Renal cortical epithelial cell (primary cell): ENCODE results near the gene VWC2L. TPM values are rescaled to one million over a fixed set of nuclear protein-coding genes. Genes with fewer than 3 reads are reported as not detected.
A peak's percentile ranks its signal among the peaks of the same experiment; 100 is the strongest.

Experiments
- DNase-seq: peaks from one replicate; pipeline ENCODE4 v3.0.0-alpha.2; 2011; ENCODE audit warnings: low read depth
- total RNA-seq: library from RNA; depleted of rRNA; stranded (reverse); fragments of >200 nt; gene quantifications from 2 replicates; pipeline ENCODE4 v1.2.3, GENCODE V29; 2014

VWC2L gene
- total RNA-seq, 1 donor from 2014 or later = 0.15 TPM

DNA sequence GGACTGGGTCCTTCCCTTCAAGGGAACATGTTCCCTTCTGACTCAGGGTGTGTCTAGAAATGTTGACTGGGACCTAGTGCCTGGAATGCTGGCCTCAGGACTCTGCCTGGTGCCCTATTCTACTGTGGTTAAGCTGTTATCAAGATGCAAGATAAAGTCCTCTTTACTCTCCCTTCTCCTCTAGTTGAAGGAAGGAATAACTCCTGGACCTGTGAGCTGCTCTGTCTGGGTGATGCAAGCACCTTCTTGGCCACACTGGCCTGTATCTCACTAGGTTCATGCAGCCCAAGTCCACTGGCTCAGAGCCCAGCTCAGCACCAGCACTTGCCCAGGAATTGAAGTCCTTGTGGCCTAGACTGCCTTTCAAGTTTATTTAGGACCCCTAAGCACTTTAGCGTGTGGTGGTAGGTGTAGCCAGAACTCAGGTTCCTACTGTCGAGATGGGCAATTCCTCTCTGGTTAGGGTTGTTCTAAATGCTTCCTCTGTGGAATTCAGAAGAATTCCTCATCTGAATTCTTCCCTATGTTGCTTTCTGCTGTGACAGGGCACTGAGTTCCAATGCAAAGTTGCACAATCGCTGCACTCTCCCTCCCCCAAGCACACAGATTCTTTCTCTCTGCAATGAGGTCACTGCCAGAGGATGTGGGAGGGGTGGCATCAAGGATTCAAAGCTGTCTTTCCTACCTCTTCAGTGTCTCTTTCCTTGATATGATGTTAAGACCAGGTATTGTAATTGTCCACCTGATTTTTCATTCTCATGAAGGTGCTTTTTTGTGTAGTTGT lies 54.7 kb downstream of the VWC2L start:
- peak; percentile 66 for DNase-seq

DNA sequence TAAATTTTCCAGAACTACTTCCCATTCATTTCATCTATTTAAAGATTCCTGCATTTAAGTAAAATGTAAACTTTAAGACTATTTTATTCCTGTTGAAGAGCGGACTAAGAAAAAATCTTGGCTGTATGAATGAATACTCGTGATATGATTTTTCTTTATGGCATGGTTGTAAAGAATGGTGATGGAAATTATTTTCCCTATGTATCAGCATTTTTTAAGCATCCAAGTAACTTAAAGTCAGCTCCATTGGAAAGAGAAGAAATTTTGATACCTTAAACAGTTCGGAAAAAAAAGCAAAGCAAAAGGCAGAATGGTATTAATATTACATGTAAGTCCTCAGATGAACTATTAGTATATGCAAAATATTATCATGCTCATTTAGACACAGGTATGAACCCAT lies 58.9 kb downstream of the VWC2L start:
- no peak for DNase-seq

- DNase-seq = no peak
Observed at GRCh38 chr2:214471382-214471781, 60.5 kb downstream of the VWC2L start.

- no peak for DNase-seq
Observed at GRCh38 chr2:214471990-214472389, 61.1 kb downstream of the VWC2L start.

DNA sequence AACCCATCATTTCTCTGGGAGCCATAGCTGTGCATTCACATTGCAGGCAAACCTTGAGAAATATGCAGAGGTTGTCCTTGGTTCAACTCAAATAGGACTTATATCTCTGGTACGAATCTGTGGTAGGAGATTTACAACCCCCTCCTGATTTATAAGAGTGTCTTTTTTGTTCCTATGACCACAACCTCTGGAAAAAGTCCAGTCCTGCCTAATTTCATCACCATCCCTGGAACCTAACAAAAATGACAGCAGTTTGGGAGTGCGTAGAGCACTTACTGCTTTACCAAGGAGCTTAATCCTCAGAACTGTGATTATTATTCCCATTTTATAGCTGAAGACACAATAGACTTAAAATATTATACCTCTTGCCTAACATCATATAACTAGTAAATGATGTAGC lies 66.5 kb downstream of the VWC2L start:
- DNase-seq = no peak

DNA sequence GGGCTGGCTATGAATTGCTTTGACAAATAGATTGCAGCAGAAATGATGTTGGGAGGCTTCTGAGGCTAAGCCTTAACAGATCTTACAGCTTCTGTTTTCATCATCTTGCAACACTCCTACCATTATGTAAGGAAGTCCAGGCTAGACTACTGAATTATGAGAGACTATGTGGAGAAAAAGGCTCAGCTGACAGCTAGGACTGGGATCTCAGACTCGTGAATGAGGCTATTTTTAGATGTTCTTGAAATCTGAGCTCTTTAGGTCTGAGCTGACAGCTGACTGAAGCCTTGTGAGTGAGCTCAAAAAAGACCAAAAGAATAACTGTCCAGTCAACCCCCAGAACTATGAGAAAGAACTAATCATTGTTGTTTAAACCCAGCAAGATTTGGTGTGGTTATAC lies 70.3 kb downstream of the VWC2L start:
- peak; percentile 13 for DNase-seq

DNA sequence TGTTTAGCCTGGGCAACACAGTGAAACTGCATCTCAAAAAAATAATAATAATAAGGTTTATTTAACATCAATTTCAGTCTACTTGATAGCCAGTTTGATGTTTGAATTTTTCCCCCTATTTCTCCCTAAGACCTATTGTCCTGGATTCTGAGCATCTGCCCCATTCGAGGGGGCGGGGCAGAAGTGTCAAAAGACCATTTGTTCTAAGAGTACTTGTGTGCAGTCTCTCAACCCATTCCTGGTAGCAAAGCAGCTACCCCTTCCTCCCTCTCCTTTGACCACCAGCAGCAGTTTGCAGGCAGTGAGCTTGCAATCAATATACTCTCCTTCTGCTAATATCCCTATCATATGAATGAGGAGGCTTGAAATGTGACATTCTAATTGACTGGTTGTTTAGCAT lies 71.9 kb downstream of the VWC2L start:
- DNase-seq = no peak

- no peak for DNase-seq
Observed at GRCh38 chr2:214484239-214484638, 73.4 kb downstream of the VWC2L start.

DNA sequence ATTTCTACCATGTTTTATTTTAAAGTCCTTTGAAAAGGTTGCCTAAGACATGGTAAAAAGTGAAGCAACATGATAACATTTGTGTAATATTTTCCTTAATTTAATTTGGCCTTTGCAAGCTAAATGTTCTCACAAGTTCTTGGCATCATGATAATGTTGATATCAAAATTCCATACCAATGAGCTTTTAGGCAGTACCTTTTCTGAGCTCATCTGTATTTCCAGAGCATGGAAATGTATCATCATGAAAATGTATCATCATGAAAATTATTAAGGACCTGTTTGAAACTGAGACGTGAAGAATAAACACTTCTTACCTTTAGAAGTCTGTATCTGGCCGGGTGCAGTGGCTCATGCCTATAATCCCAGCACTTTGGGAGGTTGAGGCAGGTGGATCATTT lies 73.8 kb downstream of the VWC2L start:
- DNase-seq = no peak

- DNase-seq = no peak
Observed at GRCh38 chr2:214489181-214489580, 78.3 kb downstream of the VWC2L start.

GRCh38 chr2:214489702-214490101 lies 78.8 kb downstream of the VWC2L start:
- DNase-seq = peak; percentile 5

DNA sequence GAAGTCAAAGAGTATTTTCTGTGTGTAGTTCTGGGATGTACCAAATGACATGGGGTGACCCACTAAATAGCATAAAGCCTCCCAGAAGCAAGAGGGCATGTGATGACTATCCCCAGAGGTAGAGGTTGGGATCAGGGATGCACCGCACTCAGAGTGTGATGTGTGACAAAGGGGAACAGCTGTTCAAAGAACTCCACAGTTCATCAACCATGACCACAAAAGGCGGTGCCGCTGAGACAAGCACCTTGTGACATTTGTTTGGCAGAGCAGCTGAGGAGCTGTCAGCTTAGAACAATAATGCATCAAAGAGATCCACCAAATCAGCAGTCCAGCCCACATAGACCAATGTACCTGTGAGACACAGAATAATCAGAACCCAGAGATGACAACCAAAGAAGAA lies 81.3 kb downstream of the VWC2L start:
- peak; percentile 4 for DNase-seq

DNA sequence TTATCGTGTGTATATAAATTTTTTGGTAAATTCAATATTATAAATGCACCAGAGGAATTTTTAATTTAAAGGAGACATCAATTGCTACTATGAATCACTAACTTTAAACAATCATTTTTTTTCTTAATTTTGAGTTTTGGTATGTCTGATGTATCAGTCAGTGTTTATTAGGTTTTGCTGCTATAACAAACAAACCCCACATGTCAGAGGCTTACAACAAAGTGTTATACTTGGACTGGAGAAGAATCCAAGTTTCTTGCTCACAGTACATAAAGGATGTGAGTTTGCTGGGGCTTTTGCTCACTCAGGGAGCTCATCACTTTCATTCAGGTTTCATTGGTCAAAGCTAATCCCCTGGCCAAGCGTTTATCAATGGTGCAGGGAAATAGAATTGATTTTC lies 81.8 kb downstream of the VWC2L start:
- DNase-seq = no peak

- DNase-seq = no peak
Observed at GRCh38 chr2:214497489-214497888, 86.6 kb downstream of the VWC2L start.

DNA sequence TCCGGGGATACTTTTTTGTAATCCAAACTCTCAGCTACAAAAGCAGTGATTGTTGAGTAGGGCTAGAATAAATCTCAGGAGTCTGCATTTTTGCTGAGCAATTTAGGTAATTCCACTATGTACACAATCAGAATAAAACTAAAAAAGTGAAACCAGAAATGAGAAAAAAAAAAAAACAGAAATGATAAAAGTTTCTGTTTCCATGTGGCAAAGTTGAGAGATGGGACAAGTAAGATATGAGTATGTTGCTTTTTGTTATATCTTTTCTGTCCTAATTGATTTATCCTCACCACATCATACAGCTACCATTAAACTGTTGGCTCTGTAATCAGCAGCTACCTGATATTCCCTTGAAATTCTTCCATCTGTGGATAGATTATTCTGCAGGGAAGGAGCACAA lies 92.7 kb downstream of the VWC2L start:
- DNase-seq = no peak

GRCh38 chr2:214504599-214505376 lies 93.9 kb downstream of the VWC2L start:
- DNase-seq = no peak

GRCh38 chr2:214507032-214507431 lies 96.2 kb downstream of the VWC2L start:
- no peak for DNase-seq

GRCh38 chr2:214514704-214515103 lies 103.8 kb downstream of the VWC2L start:
- DNase-seq = no peak

GRCh38 chr2:214515111-214515510 lies 104.3 kb downstream of the VWC2L start:
- no peak for DNase-seq

GRCh38 chr2:214519258-214519818 lies 108.5 kb downstream of the VWC2L start:
- no peak for DNase-seq

DNA sequence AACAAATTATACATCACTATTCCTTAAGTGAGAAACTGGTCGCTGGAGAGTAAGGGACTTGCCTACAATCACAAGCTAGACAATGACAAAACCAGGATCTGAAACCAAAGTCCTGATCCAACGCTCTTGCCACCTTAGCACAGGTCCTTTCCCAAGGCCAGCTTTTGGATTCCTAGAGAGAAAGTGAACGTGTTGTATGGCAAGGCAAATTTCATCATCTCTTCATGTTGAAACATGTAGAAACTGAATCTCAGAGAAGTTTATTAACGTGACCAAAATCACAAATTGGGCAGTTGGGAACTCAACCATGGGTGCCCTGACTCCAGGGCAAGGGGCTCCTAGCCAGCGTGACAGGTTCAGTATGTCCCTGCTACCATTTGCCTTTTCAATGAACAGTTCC lies 118.2 kb downstream of the VWC2L start:
- no peak for DNase-seq

GRCh38 chr2:214529514-214529913 lies 118.7 kb downstream of the VWC2L start:
- DNase-seq = no peak

DNA sequence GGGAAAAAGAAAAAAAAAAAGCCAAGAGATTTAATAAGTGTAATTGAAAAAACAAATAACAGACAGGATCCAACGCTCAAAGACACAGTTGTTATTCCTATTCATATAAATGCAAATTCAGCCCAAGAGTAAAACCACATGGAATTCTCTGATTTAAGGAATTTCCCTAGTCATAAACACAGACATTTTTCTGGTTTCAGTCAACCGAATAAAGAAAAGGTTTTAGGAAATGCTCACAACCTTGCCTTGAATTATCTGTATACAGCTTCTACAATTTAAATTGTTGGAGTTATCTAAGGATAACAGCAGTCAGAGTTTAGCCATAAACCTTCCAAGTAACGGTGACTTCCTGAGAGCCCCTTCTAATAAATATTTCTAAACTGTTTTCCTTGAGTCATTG lies 122.7 kb downstream of the VWC2L start:
- DNase-seq = no peak
